Neutrophil (primary cell): ENCODE measurements around the gene TLE2.

ENCODE experiments used
- H3K27ac ChIP-seq: fragments of 200-600 bp; sonication (generic); 2 replicates; pipeline ENCODE4 v1.5.1; 2016; ENCODE audit warnings: mild to moderate bottlenecking, moderate library complexity
- H3K27me3 ChIP-seq: fragments of 200-600 bp; sonication (generic); 2 replicates; pipeline ENCODE4 v1.6.0; 2016; ENCODE audit warnings: mild to moderate bottlenecking
- H3K36me3 ChIP-seq: fragments of 200-600 bp; sonication (generic); 2 replicates; pipeline ENCODE4 v1.5.1; 2017
- H3K4me1 ChIP-seq, 2 experiments: fragments of 200-600 bp in 1 of 2; sonication (generic) in 1 of 2; 1 replicate in 1 of 2; 2 replicates in 1 of 2; pipeline versions ENCODE4 v1.5.1 to v1.6.1; 2013 to 2016; ENCODE audit warnings: low read depth in 1 of 2, low read length in 1 of 2, mild to moderate bottlenecking in 1 of 2, moderate library complexity in 1 of 2; ENCODE audit not compliant: control insufficient read depth in 1 of 2, insufficient read depth in 1 of 2
- H3K4me3 ChIP-seq, 2 experiments: fragments of 200-600 bp in 1 of 2; sonication (generic) in 1 of 2; 1 replicate in 1 of 2; 2 replicates in 1 of 2; pipeline ENCODE4 v1.5.1; 2013 to 2016; ENCODE audit warnings: low read depth in 1 of 2, low read length in 1 of 2, mild to moderate bottlenecking in 1 of 2, moderate library complexity in 1 of 2
- H3K9me3 ChIP-seq: fragments of 200-600 bp; sonication (generic); 2 replicates; pipeline ENCODE4 v1.5.1; 2016
- TF ChIP-seq, protein P1 (sequence below): fragments of 200-600 bp; sonication (generic); IDR thresholded peaks from 2 replicates; pipeline ENCODE4 v1.5.1; 2016; ENCODE audit warnings: antibody characterized with exemption

Gene TLE2

DNA sequence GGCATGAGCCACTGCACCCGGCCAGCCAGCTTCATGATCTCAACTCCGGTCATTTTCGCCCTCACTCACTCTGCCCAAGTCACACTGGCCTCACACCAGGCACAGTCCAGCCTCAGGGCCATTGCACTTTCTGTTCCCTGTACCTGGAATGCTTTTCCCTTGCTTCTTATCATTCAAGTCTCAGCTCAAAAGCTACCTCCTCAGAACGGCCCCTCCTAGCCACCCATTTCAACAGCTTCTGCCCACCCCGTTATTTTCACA lies 2.5 kb upstream of the TLE2 start:
- Histone ChIP-seq H3K4me3 (no peak overlapping the region), H3K27me3 (peaks cover 86% of the 10 kb centered on the region), H3K4me1 (peaks cover 18 to 22% of the 10 kb centered on the region in 2 experiments), H3K27ac (no peak overlapping the region), H3K9me3 (no peaks in the 10 kb centered on the region), H3K36me3 (no peaks in the 10 kb centered on the region)
- TF ChIP-seq, protein P1, sequence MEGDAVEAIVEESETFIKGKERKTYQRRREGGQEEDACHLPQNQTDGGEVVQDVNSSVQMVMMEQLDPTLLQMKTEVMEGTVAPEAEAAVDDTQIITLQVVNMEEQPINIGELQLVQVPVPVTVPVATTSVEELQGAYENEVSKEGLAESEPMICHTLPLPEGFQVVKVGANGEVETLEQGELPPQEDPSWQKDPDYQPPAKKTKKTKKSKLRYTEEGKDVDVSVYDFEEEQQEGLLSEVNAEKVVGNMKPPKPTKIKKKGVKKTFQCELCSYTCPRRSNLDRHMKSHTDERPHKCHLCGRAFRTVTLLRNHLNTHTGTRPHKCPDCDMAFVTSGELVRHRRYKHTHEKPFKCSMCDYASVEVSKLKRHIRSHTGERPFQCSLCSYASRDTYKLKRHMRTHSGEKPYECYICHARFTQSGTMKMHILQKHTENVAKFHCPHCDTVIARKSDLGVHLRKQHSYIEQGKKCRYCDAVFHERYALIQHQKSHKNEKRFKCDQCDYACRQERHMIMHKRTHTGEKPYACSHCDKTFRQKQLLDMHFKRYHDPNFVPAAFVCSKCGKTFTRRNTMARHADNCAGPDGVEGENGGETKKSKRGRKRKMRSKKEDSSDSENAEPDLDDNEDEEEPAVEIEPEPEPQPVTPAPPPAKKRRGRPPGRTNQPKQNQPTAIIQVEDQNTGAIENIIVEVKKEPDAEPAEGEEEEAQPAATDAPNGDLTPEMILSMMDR: no peak

GRCh38 chr19:3028305-3029064 lies 595 bp downstream of the TLE2 start:
- TF ChIP-seq, protein P1: no peak
- peaks cover 0 to 4% of the 10 kb centered on the region in 2 experiments for H3K4me1 ChIP-seq
- H3K27ac ChIP-seq: no peak overlapping the region
- no peak overlapping the region for H3K4me3 ChIP-seq
- H3K9me3 ChIP-seq: no peaks in the 10 kb centered on the region
- peaks cover 98% of the 10 kb centered on the region for H3K27me3 ChIP-seq
- H3K36me3 ChIP-seq: no peaks in the 10 kb centered on the region

- Histone ChIP-seq H3K27me3 (peaks cover 98% of the 10 kb centered on the region), H3K4me1 (peaks cover 0 to 4% of the 10 kb centered on the region in 2 experiments), H3K27ac (no peak overlapping the region), H3K36me3 (no peaks in the 10 kb centered on the region), H3K4me3 (no peak overlapping the region), H3K9me3 (no peaks in the 10 kb centered on the region)
- TF ChIP-seq, protein P1: no peak
Observed at GRCh38 chr19:3027981-3028304, 1.1 kb downstream of the TLE2 start.

DNA sequence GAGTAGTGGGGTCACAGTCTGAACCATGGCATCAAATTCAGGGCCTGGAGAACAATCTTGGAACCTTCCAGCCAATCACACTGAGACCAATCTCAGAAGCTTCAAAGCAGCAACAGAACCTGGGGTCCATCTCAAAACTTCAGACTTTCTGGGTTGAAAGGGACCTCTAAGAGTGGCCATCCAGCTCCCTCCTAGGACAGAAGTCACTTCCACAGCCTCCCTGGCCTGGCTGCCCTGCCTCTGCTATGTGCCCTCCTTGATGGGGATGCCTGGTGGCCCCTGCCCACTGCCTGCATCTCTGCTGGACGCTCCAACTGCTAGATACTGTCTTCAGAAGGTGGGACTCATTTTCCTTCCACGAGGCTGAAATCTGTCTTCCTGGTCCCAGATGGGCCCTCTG lies 1.8 kb downstream of the TLE2 start:
- peaks cover 96% of the 10 kb centered on the region for H3K27me3 ChIP-seq
- H3K4me1 ChIP-seq: peaks cover 0 to 4% of the 10 kb centered on the region in 2 experiments
- no peaks in the 10 kb centered on the region for H3K36me3 ChIP-seq
- H3K4me3 ChIP-seq: no peak overlapping the region
- no peak overlapping the region for H3K27ac ChIP-seq
- no peaks in the 10 kb centered on the region for H3K9me3 ChIP-seq
- TF ChIP-seq, protein P1: no peak

DNA sequence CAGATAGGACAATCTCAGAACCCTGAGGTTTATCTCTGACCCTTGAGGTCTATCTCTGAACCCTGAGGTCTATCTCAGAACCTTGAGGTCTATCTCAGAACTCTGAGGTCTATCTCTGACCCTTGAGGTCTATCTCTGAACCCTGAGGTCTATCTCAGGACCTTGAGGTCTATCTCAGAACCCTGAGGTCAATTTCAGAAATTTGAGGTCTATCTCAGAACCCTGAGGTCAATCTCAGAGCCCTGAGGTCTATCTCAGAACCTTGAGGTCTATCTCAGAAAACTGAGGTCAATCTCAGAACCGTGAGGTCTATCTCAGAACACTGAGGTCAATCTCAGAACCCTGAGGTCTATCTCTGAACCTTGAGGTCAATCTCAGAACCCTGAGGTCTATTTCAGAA lies 2.3 kb downstream of the TLE2 start:
- TF ChIP-seq, protein P1: no peak
- no peaks in the 10 kb centered on the region for H3K9me3 ChIP-seq
- H3K27me3 ChIP-seq: peaks cover 95% of the 10 kb centered on the region
- H3K36me3 ChIP-seq: no peaks in the 10 kb centered on the region
- no peak overlapping the region for H3K27ac ChIP-seq
- H3K4me3 ChIP-seq: no peak overlapping the region
- peaks cover 0 to 4% of the 10 kb centered on the region in 2 experiments for H3K4me1 ChIP-seq

DNA sequence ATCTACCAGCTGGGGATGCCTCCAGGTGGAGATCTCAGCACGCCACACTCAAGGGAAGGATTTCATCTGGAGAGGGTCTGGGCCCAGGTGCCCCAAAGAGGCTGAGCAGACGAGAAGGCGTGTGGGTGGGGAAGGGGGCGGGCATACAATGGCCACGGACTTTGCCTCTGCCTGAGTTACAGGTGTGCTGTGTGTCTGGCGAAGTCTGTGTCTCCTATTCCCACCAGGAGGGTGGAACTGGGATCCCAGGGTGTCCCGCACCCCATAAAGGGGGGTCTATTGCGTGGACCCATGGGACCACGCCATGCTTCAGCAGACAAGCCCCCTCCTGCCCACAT lies 3.6 kb downstream of the TLE2 start:
- no peaks in the 10 kb centered on the region for H3K9me3 ChIP-seq
- H3K4me3 ChIP-seq: no peak overlapping the region
- peaks cover 88% of the 10 kb centered on the region for H3K27me3 ChIP-seq
- H3K4me1 ChIP-seq: peaks cover 0 to 4% of the 10 kb centered on the region in 2 experiments
- TF ChIP-seq, protein P1: no peak
- H3K36me3 ChIP-seq: no peaks in the 10 kb centered on the region
- no peak overlapping the region for H3K27ac ChIP-seq
